Left lung (tissue), 10 donors: ENCODE results near the gene OXTR. TPM values are rescaled to one million over a fixed set of nuclear protein-coding genes. Genes with fewer than 3 reads are reported as not detected.

Experiments
- ATAC-seq: fragments of 200-7000 bp; cut with Tn5 transposase; one replicate; pipeline ENCODE4 v1.9.1; 2020; ENCODE audit warnings: moderate library complexity
- DNase-seq, 4 donors: peaks; one replicate each; pipeline ENCODE4 v3.0.0-alpha.2; 2013 to 2020
- H3K27ac ChIP-seq, 2 donors: fragments of 200-600 bp; sonication (generic) in 1 of 2; one replicate each; pipeline versions ENCODE4 v1.5.0 to v1.8.0; 2020 to 2021
- H3K27me3 ChIP-seq, 2 donors: fragments of 200-600 bp; sonication (generic) in 1 of 2; one replicate each; pipeline versions ENCODE4 v1.5.0 to v1.8.0; 2020 to 2021
- H3K36me3 ChIP-seq, 2 donors: fragments of 200-600 bp; sonication (generic) in 1 of 2; one replicate each; pipeline versions ENCODE4 v1.5.0 to v1.8.0; 2020 to 2021
- H3K4me1 ChIP-seq, 2 donors: fragments of 200-600 bp; one replicate each; pipeline ENCODE4 v1.8.0; 2021
- H3K4me3 ChIP-seq, 2 donors: fragments of 200-600 bp; sonication (generic) in 1 of 2; one replicate each; pipeline versions ENCODE4 v1.5.0 to v1.8.0; 2020 to 2021; ENCODE audit warnings: mild to moderate bottlenecking in 1 of 2
- H3K9me3 ChIP-seq, 2 donors: fragments of 200-600 bp; sonication (generic) in 1 of 2; one replicate each; pipeline versions ENCODE4 v1.5.0 to v1.8.0; 2020 to 2021
- CTCF ChIP-seq, 2 donors: fragments of 200-600 bp; sonication (generic) in 1 of 2; IDR thresholded peaks; one replicate each; pipeline versions ENCODE4 v1.5.0 to v1.8.0; 2021; ENCODE audit warnings: antibody characterized with exemption in 2 of 2
- intact Hi-C, 2 donors: fragments of 100-400 bp; cut with DNase I; formaldehyde crosslinking; loops; one replicate each; pipeline versions ENCODE4 v1.11.2 to v1.14.2; 2022
- polyA plus RNA-seq, 6 donors: library from polyadenylated mRNA; unstranded; fragments of 120-200 nt; gene quantifications; one replicate each; pipeline ENCODE4 v1.2.1, GENCODE V29; 2013; ENCODE audit not compliant: insufficient read length in 6 of 6
- total RNA-seq, 2 donors: library from RNA; stranded (reverse); fragmentation: NEBNext Ultra II Directional; extraction: Animal tissue kit (Norgen Biotek cat#: 25700); gene quantifications; one replicate each; pipeline ENCODE4 v1.2.1, GENCODE V29; 2021
- donor health status: DM: no; HTN: yes; CAD: no.
- donor health status: DM: no; HTN: no; CAD: no.

OXTR gene
- total and polyA plus RNA-seq, 8 donors, result 0.82 to 4.9 (median 1.5) TPM

DNA sequence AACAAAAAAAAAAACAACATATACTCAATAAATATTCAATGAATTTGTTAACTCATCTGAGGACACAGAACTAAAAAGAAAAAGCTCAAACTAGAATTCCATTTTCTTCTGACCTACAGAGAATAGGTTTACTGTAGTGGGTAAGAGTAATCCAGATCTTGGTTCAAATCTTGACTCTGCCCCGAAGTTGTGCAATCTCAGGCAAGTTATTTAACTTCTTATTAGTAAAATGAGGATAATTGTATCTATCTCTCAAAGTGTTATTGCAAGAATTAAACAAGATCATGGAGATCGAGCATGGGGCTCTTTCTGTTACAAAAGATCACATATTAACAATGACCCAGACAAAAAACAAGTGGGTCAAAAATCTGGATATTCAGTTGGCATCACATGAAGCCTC, 41.1 kb upstream of the OXTR start:
- H3K36me3 ChIP-seq, result no peaks in the 10 kb centered on the region
- peaks cover 0 to 3% of the 10 kb centered on the region in 2 donors for H3K9me3 ChIP-seq
- intact Hi-C loops, result no loop called here
- no peak for ATAC-seq
- no peak overlapping the region for H3K4me3 ChIP-seq
- H3K27ac ChIP-seq, result no peak overlapping the region
- DNase-seq, result no peak
- no peaks in the 10 kb centered on the region for H3K27me3 ChIP-seq
- H3K4me1 ChIP-seq, result no peaks in the 10 kb centered on the region
- no peak for TF ChIP-seq CTCF (IDR thresholded peaks at IDR 0.05)

GRCh38 chr3:8805774-8806173, 36.4 kb upstream of the OXTR start:
- Histone ChIP-seq H3K4me1 (no peaks in the 10 kb centered on the region), H3K9me3 (peaks cover 0 to under 1% of the 10 kb centered on the region in 2 donors), H3K27ac (no peak overlapping the region), H3K27me3 (no peaks in the 10 kb centered on the region), H3K4me3 (no peak overlapping the region), H3K36me3 (no peaks in the 10 kb centered on the region)
- no peak for DNase-seq
- TF ChIP-seq CTCF (IDR thresholded peaks at IDR 0.05), result no peak
- no peak for ATAC-seq
- intact Hi-C loops, result no loop called here

DNA sequence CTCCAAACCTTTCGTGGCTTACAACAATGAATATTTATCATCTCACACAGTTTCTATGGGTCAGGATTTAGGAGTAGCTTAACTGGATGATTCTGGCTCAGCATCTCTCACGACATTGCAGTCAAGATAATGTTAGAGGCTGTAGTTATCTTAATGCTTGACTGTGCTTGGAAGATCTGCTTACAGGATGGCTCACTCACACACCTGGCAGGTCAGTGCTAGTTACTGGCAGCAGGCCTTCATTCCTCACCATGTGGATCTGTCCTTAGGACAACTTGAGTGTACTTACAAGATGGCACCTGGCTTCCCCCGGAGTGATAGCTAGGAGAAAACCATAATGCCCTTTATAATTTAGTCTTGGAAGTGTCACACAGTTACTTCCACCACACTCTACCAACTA, 32.8 kb upstream of the OXTR start:
- Histone ChIP-seq H3K27ac (no peak overlapping the region), H3K36me3 (no peaks in the 10 kb centered on the region), H3K4me1 (no peaks in the 10 kb centered on the region), H3K4me3 (no peak overlapping the region), H3K27me3 (no peaks in the 10 kb centered on the region), H3K9me3 (peaks cover 0 to 10% of the 10 kb centered on the region in 2 donors)
- no peak for TF ChIP-seq CTCF (IDR thresholded peaks at IDR 0.05)
- intact Hi-C loops, result no loop called here
- ATAC-seq, result no peak
- no peak for DNase-seq

DNA sequence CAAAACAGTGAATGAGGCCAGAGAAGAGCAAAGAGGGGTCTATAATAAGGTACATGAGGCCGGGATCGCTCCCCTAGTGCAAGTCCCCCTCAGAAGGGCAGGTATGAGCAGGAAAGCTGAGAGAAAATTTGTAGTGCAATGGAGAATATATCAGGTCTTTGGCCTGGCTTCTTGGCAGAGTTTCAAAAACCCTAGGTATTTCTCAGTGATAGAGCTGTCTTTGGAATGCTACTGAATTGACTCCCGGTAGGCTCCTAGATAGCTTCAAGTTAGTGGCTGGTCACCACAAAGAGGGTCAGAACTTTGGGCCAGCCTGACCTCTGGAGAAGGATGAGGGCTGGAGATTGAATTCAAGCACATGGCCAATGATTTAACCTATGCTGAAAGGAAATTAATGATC, 30.6 kb upstream of the OXTR start:
- ATAC-seq (no peak), DNase-seq (no peak)
- intact Hi-C loops, result no loop called here
- no peak for TF ChIP-seq CTCF (IDR thresholded peaks at IDR 0.05)
- no peaks in the 10 kb centered on the region for H3K36me3 ChIP-seq
- H3K27ac ChIP-seq, result no peak overlapping the region
- H3K9me3 ChIP-seq, result peaks cover 0 to 10% of the 10 kb centered on the region in 2 donors
- no peak overlapping the region for H3K4me3 ChIP-seq
- H3K4me1 ChIP-seq, result no peaks in the 10 kb centered on the region
- no peaks in the 10 kb centered on the region for H3K27me3 ChIP-seq

- ATAC-seq (no peak), DNase-seq (no peak)
- Histone ChIP-seq H3K27me3 (no peaks in the 10 kb centered on the region), H3K4me3 (no peak overlapping the region), H3K36me3 (no peaks in the 10 kb centered on the region), H3K4me1 (no peaks in the 10 kb centered on the region), H3K9me3 (peaks cover 0 to 11% of the 10 kb centered on the region in 2 donors), H3K27ac (no peak overlapping the region)
- TF ChIP-seq CTCF (IDR thresholded peaks at IDR 0.05), result no peak
- intact Hi-C loops, result no loop called here
Observed at GRCh38 chr3:8794247-8794646, 24.8 kb upstream of the OXTR start.
